HG03066 (cell line): ENCODE data around the gene GRID2.

Experiments used
- ATAC-seq: cut with Tn5 transposase; IDR thresholded peaks from one replicate; pipeline ENCODE4 v1.9.1; 2021; ENCODE audit warnings: low read depth; ENCODE audit not compliant: unreplicated experiment

Gene GRID2

GRCh38 chr4:93448691-93449293 is 1145.0 kb downstream of the GRID2 start:
- no peak for ATAC-seq

- no peak for ATAC-seq
Measured at GRCh38 chr4:93451954-93452353, 1148.2 kb downstream of the GRID2 start.

GRCh38 chr4:93461541-93461940 is 1157.8 kb downstream of the GRID2 start:
- ATAC-seq, result no peak

- ATAC-seq, result no peak
Measured at GRCh38 chr4:93466446-93466845, 1162.7 kb downstream of the GRID2 start.

- no peak for ATAC-seq
Measured at GRCh38 chr4:93467484-93468155, 1163.9 kb downstream of the GRID2 start.

GRCh38 chr4:93469560-93469959 is 1165.8 kb downstream of the GRID2 start:
- ATAC-seq, result no peak

- ATAC-seq, result no peak
Measured at GRCh38 chr4:93475730-93476129, 1172.0 kb downstream of the GRID2 start.

- no peak for ATAC-seq
Measured at GRCh38 chr4:93478805-93479204, 1175.0 kb downstream of the GRID2 start.

GRCh38 chr4:93480452-93480851 is 1176.7 kb downstream of the GRID2 start:
- ATAC-seq, result no peak

- ATAC-seq, result no peak
Measured at GRCh38 chr4:93495346-93495745, 1191.6 kb downstream of the GRID2 start.

- no peak for ATAC-seq
Measured at GRCh38 chr4:93501244-93501643, 1197.5 kb downstream of the GRID2 start.

GRCh38 chr4:93501946-93502345 is 1198.2 kb downstream of the GRID2 start:
- ATAC-seq, result no peak

GRCh38 chr4:93502991-93503390 is 1199.2 kb downstream of the GRID2 start:
- no peak for ATAC-seq

- no peak for ATAC-seq
Measured at GRCh38 chr4:93513851-93514250, 1210.1 kb downstream of the GRID2 start.

- ATAC-seq, result no peak
Measured at GRCh38 chr4:93515208-93515607, 1211.4 kb downstream of the GRID2 start.

- ATAC-seq, result no peak
Measured at GRCh38 chr4:93529692-93530372, 1226.1 kb downstream of the GRID2 start.

- no peak for ATAC-seq
Measured at GRCh38 chr4:93532234-93532633, 1228.5 kb downstream of the GRID2 start.

- no peak for ATAC-seq
Measured at GRCh38 chr4:93540562-93540961, 1236.8 kb downstream of the GRID2 start.

GRCh38 chr4:93561842-93562241 is 1258.1 kb downstream of the GRID2 start:
- ATAC-seq, result no peak

- no peak for ATAC-seq
Measured at GRCh38 chr4:93568758-93569157, 1265.0 kb downstream of the GRID2 start.

GRCh38 chr4:93573285-93573684 is 1269.5 kb downstream of the GRID2 start:
- ATAC-seq, result no peak

- no peak for ATAC-seq
Measured at GRCh38 chr4:93578942-93579341, 1275.2 kb downstream of the GRID2 start.
